ENCODE data around the gene MYRF.

MYRF gene

GRCh38 chr11:61742391-61742790 lies 10.0 kb upstream of the MYRF start:
- DNase-seq, result no peak

GRCh38 chr11:61743486-61744095 lies 8.8 kb upstream of the MYRF start:
- DNase-seq, result no peak

GRCh38 chr11:61744181-61744580 lies 8.3 kb upstream of the MYRF start:
- DNase-seq, result no peak

GRCh38 chr11:61744609-61745156 lies 7.8 kb upstream of the MYRF start:
- no peak for DNase-seq

- DNase-seq, result no peak
Measured at GRCh38 chr11:61745781-61746441, 6.5 kb upstream of the MYRF start.

- DNase-seq, result no peak
Measured at GRCh38 chr11:61746442-61747191, 5.8 kb upstream of the MYRF start.

- peak; percentile 84 for DNase-seq
Measured at GRCh38 chr11:61747192-61747966, 5.1 kb upstream of the MYRF start.

- no peak for DNase-seq
Measured at GRCh38 chr11:61747967-61748285, 4.5 kb upstream of the MYRF start.

- peak; percentile 91 for DNase-seq
Measured at GRCh38 chr11:61749591-61750217, 2.7 kb upstream of the MYRF start.

- DNase-seq, result no peak
Measured at GRCh38 chr11:61750631-61751273, 1.7 kb upstream of the MYRF start.

GRCh38 chr11:61751384-61751783 lies 1.1 kb upstream of the MYRF start:
- DNase-seq, result no peak

GRCh38 chr11:61752925-61753521 lies 587 bp downstream of the MYRF start:
- DNase-seq, result no peak

GRCh38 chr11:61753672-61754071 lies 1.2 kb downstream of the MYRF start:
- DNase-seq, result no peak

- no peak for DNase-seq
Measured at GRCh38 chr11:61754534-61755482, 2.4 kb downstream of the MYRF start.

- no peak for DNase-seq
Measured at GRCh38 chr11:61756147-61756451, 3.7 kb downstream of the MYRF start.

- DNase-seq, result no peak
Measured at GRCh38 chr11:61756452-61757212, 4.2 kb downstream of the MYRF start.

GRCh38 chr11:61757213-61757862 lies 4.9 kb downstream of the MYRF start:
- no peak for DNase-seq

- peak; percentile 92 for DNase-seq
Measured at GRCh38 chr11:61760946-61761345, 8.5 kb downstream of the MYRF start.

- DNase-seq, result no peak
Measured at GRCh38 chr11:61761440-61762222, 9.2 kb downstream of the MYRF start.

All from midbrain (tissue), 1 donor.